K562 (cell line): Measurements from ENCODE around the gene HOXB4. TPM values are rescaled to one million over a fixed set of nuclear protein-coding genes. Genes with fewer than 3 reads are reported as not detected.

Source experiments
- ARID1B ChIP-seq: fragments of 450-650 bp; IDR thresholded peaks from 2 replicates; pipeline ENCODE4 v1.6.1; 2016; ENCODE audit warnings: antibody characterized with exemption, mild to moderate bottlenecking, inconsistent platforms
- CEBPG ChIP-seq, 3 experiments: fragments of 200-800 bp in 1 of 3; sonication (Bioruptor generic) in 1 of 3; sonication (generic) in 1 of 3; formaldehyde crosslinking in 1 of 3; IDR thresholded peaks in 2 of 3; conservative IDR thresholded peaks in 1 of 3; 2 replicates each; pipeline versions ENCODE4 v1.6.1 to v1.8.0; 2016 to 2022; ENCODE audit warnings: missing compliant biosample characterization in 2 of 3, missing genetic modification characterization in 2 of 3, mild to moderate bottlenecking in 1 of 3, missing genetic modification reagents in 1 of 3
- KAT2B ChIP-seq: IDR thresholded peaks from one replicate; pipeline ENCODE4 v1.6.1; 2012; ENCODE audit warnings: low read depth, mild to moderate bottlenecking, control low read depth, inconsistent platforms, low read length, moderate library complexity
- MEF2D ChIP-seq: conservative IDR thresholded peaks from 2 replicates; pipeline ENCODE4 v1.6.1; 2016; ENCODE audit warnings: low read depth, missing genetic modification characterization, missing compliant biosample characterization
- MYC ChIP-seq, 2 experiments: fragments of 250-450 bp in 1 of 2; sonication (Bioruptor Pico) in 1 of 2; IDR thresholded peaks; 2 replicates each; pipeline versions ENCODE4 v1.5.1 to v1.6.1; 2012 to 2021; ENCODE audit warnings: low read depth in 2 of 2, borderline replicate concordance in 1 of 2, improper control_type of control experiment in 1 of 2, low read length in 1 of 2, mild to moderate bottlenecking in 1 of 2, moderate library complexity in 1 of 2
- OTX1 ChIP-seq: fragments of 450-650 bp; formaldehyde crosslinking; IDR thresholded peaks from 2 replicates; pipeline ENCODE4 v1.4.0; 2022; ENCODE audit warnings: mild to moderate bottlenecking
- TBL1XR1 ChIP-seq, 2 experiments: IDR thresholded peaks; 2 replicates each; pipeline ENCODE4 v1.6.1; 2012; ENCODE audit warnings: improper control_type of control experiment in 2 of 2, low read length in 2 of 2, mild to moderate bottlenecking in 1 of 2
- TFAP4 ChIP-seq: sonication (generic); formaldehyde crosslinking; IDR thresholded peaks from 2 replicates; pipeline ENCODE4 v1.8.0; 2022; ENCODE audit warnings: missing genetic modification reagents, mild to moderate bottlenecking, moderate library complexity, borderline replicate concordance
- polyA plus RNA-seq, 8 experiments: library from polyadenylated mRNA; depleted of rRNA in 4 of 8; stranded (reverse) in 5 of 8; unstranded in 3 of 8; fragments of >200 nt; fragmentation: Nextera tagmentation in 2 of 8; fragmentation: Illumina TruSeq in 1 of 8; extraction: Ambion mirVana in 2 of 8; extraction: Trizol in 1 of 8; gene quantifications; 2 replicates each; pipeline versions ENCODE4 v1.2.1 to v1.2.3, GENCODE V29; 2011 to 2014; ENCODE audit warnings: inconsistent platforms in 1 of 8, missing spikeins in 1 of 8
- total RNA-seq, 7 experiments: library from RNA; depleted of rRNA in 6 of 7; stranded (reverse); fragments of >200 nt in 6 of 7; fragmentation: Illumina TruSeq in 2 of 7; extraction: Trizol in 2 of 7; gene quantifications; 2 replicates each; pipeline versions ENCODE4 v1.2.1 to v1.2.3, GENCODE V29; 2011 to 2021; ENCODE audit warnings: low replicate concordance in 1 of 7

Gene HOXB4
- total and polyA plus RNA-seq, 9 of the 15 experiments (the other 6 are each of a cell fraction or from before 2014, with no cell fraction given): 1.6 to 34.9 (median 14.9) TPM

GRCh38 chr17:48546924-48547807, 31.0 kb downstream of the HOXB4 start (continued):
- no peak for TF ChIP-seq CEBPG (CRISPR knock-in tag; IDR thresholded peaks at IDR 0.05)
- 0 out of 4 replicates have a peak, but pooled peaks of 1 of the 2 experiments have one; percentile 23 for TF ChIP-seq CEBPG (tag; conservative IDR thresholded peaks at IDR 0.05 in 1 of 2, IDR thresholded peaks at IDR 0.05 in 1 of 2)
- TF ChIP-seq TBL1XR1 (IDR thresholded peaks at IDR 0.05; ENCODE audit: low read length in 2 of 2): peak in 1 of 2 experiments; percentile 72; a peak in 2 of 4 replicates
- TF ChIP-seq ARID1B: peak; percentile 91
- no peak for TF ChIP-seq MEF2D (tag)
- no peak for TF ChIP-seq MYC (IDR thresholded peaks at IDR 0.05; ENCODE audit: low read depth, low read length)
- 0 out of 2 replicates have a peak, but pooled peaks have one; percentile 57 for TF ChIP-seq MYC (CRISPR knock-in tag; IDR thresholded peaks at IDR 0.05; ENCODE audit: borderline replicate concordance, low read depth)
- TF ChIP-seq TFAP4 (CRISPR knock-in tag): 0 out of 2 replicates have a peak, but pooled peaks have one; percentile 20
- 0 out of 2 replicates have a peak, but pooled peaks have one; percentile 13 for TF ChIP-seq OTX1 (CRISPR knock-in tag)
- TF ChIP-seq KAT2B: no peak
